K562 (cell line): Measurements from ENCODE around the gene COP1. TPM values are rescaled to one million over a fixed set of nuclear protein-coding genes. Genes with fewer than 3 reads are reported as not detected.

Experiments used
- ATAC-seq: fragments of 200-7000 bp; cut with Tn5 transposase; 3 replicates; pipeline ENCODE4 v1.9.1; 2020; ENCODE audit warnings: moderate library complexity
- BruUV-seq: library from RNA; stranded (reverse); fragments of 400-500 nt; replicated peaks from 2 replicates; lab custom pipeline; 2021; lab: Mats Ljungman, UMichigan
- CTCF ChIA-PET: fragments of 300-600 bp; formaldehyde crosslinking; extraction: SDS; loops from one replicate; lab custom pipeline; 2021; ENCODE audit warnings: low intra/inter-chr PET ratio; lab: Yijun Ruan, JAX
- POLR2A ChIA-PET: fragments of 300-600, 350-650 bp; sonication (Branson Sonifier 250); formaldehyde crosslinking; extraction: SDS; loops from one replicate; lab custom pipeline; 2021; ENCODE audit warnings: antibody characterized with exemption, inconsistent platforms; lab: Yijun Ruan, JAX
- DNase-seq, 4 experiments: peaks; one replicate each; pipeline versions ENCODE4 v3.0.0 to v3.0.0-alpha.2; 2011 to 2018; ENCODE audit warnings: low spot score in 3 of 4, mixed read lengths in 3 of 4; ENCODE audit errors: extremely low read depth in 1 of 4
- FAIRE-seq: peaks from 2 replicates; lab custom pipeline; 2011; peaks lifted over from hg19 to GRCh38; lab: Jason Lieb, UNC
- H2AFZ ChIP-seq: 2 replicates; pipeline ENCODE4 v1.6.0; 2011; ENCODE audit warnings: low read depth, low read length, control low read depth, inconsistent platforms
- H3K27ac ChIP-seq: fragments of 200-600 bp; 3 replicates; pipeline ENCODE4 v1.8.0; 2011; ENCODE audit warnings: low read depth, mild to moderate bottlenecking, control low read depth, inconsistent platforms, low read length, moderate library complexity, mixed read lengths; ENCODE audit errors: extremely low read depth
- H3K27me3 ChIP-seq, 2 experiments: fragments of 300-600 bp in 1 of 2; 2 replicates in 1 of 2; 3 replicates in 1 of 2; pipeline versions ENCODE4 v1.6.0 to v1.8.0; 2011; ENCODE audit warnings: inconsistent platforms in 2 of 2, low read length in 2 of 2, mild to moderate bottlenecking in 1 of 2, mixed read lengths in 1 of 2, moderate library complexity in 1 of 2; ENCODE audit not compliant: control insufficient read depth in 2 of 2, insufficient read depth in 2 of 2
- H3K36me3 ChIP-seq: fragments of 300-600 bp; 3 replicates; pipeline ENCODE4 v1.8.0; 2011; ENCODE audit warnings: mild to moderate bottlenecking, low read length, inconsistent platforms; ENCODE audit not compliant: control insufficient read depth, insufficient read depth
- H3K4me1 ChIP-seq, 2 experiments: fragments of 200-600 bp in 1 of 2; replicated peaks in 1 of 2; 2 replicates in 1 of 2; 3 replicates in 1 of 2; pipeline versions ENCODE4 v1.5.1 to v1.8.0; 2011; ENCODE audit warnings: inconsistent platforms in 2 of 2, low read length in 2 of 2, mild to moderate bottlenecking in 1 of 2, mixed read lengths in 1 of 2, moderate library complexity in 1 of 2; ENCODE audit not compliant: control insufficient read depth in 2 of 2, insufficient read depth in 2 of 2
- H3K4me2 ChIP-seq: 2 replicates; pipeline ENCODE4 v1.6.1; 2011; ENCODE audit warnings: low read length, control low read depth, inconsistent platforms, mixed read lengths; ENCODE audit not compliant: insufficient read depth
- H3K4me3 ChIP-seq: fragments of 200-600 bp; sonication (generic), shearing (Covaris generic); 2 replicates; pipeline ENCODE4 v1.5.1; 2016; ENCODE audit warnings: control low read depth, inconsistent platforms
- H3K79me2 ChIP-seq: fragments of 200-600 bp; 3 replicates; pipeline ENCODE4 v1.8.0; 2011; ENCODE audit warnings: low read length, inconsistent platforms; ENCODE audit not compliant: control insufficient read depth, insufficient read depth
- H3K9ac ChIP-seq, 2 experiments: 2 replicates each; pipeline versions ENCODE4 v1.6.0 to v1.6.1; 2011; ENCODE audit warnings: low read depth in 2 of 2, low read length in 2 of 2, control low read depth in 1 of 2, inconsistent platforms in 1 of 2, mild to moderate bottlenecking in 1 of 2, mixed read lengths in 1 of 2; ENCODE audit not compliant: insufficient read depth in 1 of 2
- H3K9me1 ChIP-seq: one replicate; pipeline ENCODE4 v1.6.0; 2011; ENCODE audit warnings: inconsistent platforms, mild to moderate bottlenecking, low read length, moderate library complexity; ENCODE audit not compliant: control insufficient read depth, insufficient read depth
- H3K9me3 ChIP-seq: replicated peaks from 2 replicates; pipeline ENCODE4 v1.5.1; 2011; ENCODE audit warnings: low read depth, low read length, inconsistent platforms; ENCODE audit not compliant: control insufficient read depth, insufficient read depth
- H4K20me1 ChIP-seq: replicated peaks from 2 replicates; pipeline ENCODE4 v1.6.1; 2011; ENCODE audit warnings: low read length, inconsistent platforms, mixed read lengths; ENCODE audit not compliant: control insufficient read depth, insufficient read depth
- CCNT2 ChIP-seq: IDR thresholded peaks from 2 replicates; pipeline ENCODE4 v1.6.1; 2011; ENCODE audit warnings: borderline replicate concordance, low read depth, mild to moderate bottlenecking, moderate library complexity, mixed read lengths, low read length; ENCODE audit not compliant: insufficient read length; ENCODE audit errors: extremely low read depth
- CEBPG ChIP-seq, 3 experiments: fragments of 200-800 bp in 1 of 3; sonication (Bioruptor generic) in 1 of 3; sonication (generic) in 1 of 3; formaldehyde crosslinking in 1 of 3; IDR thresholded peaks in 2 of 3; conservative IDR thresholded peaks in 1 of 3; 2 replicates each; pipeline versions ENCODE4 v1.6.1 to v1.8.0; 2016 to 2022; ENCODE audit warnings: missing compliant biosample characterization in 2 of 3, missing genetic modification characterization in 2 of 3, mild to moderate bottlenecking in 1 of 3, missing genetic modification reagents in 1 of 3
- CTBP1 ChIP-seq: fragments of 450-650 bp; IDR thresholded peaks from 2 replicates; pipeline ENCODE4 v1.6.1; 2016; ENCODE audit warnings: borderline replicate concordance
- ZBTB17 ChIP-seq: fragments of 450-650 bp; formaldehyde crosslinking; IDR thresholded peaks from 2 replicates; pipeline ENCODE4 v1.4.0; 2020; ENCODE audit warnings: mild to moderate bottlenecking
- WGBS: fragments of 100-300 bp; shearing (Covaris generic); methylation state at CpG from one replicate; pipeline ENCODE4 v1.1.6; 2016; ENCODE audit warnings: low coverage, mixed read lengths; ENCODE audit not compliant: insufficient coverage; ENCODE audit errors: missing lambda C conversion rate; 5-methylcytosine and 5-hydroxymethylcytosine counted together
- in situ Hi-C: fragments of 300-500 bp; cut with MboI; formaldehyde crosslinking; loops from 4 replicates; pipeline ENCODE4 v1.15.0; 2018; ENCODE audit warnings: inconsistent platforms, mixed read lengths
- intact Hi-C: fragments of 100-400 bp; cut with micrococcal nuclease; formaldehyde crosslinking; loops from 2 replicates; pipeline ENCODE4 v1.14.2; 2022
- polyA plus RNA-seq, 8 experiments: library from polyadenylated mRNA; depleted of rRNA in 4 of 8; stranded (reverse) in 5 of 8; unstranded in 3 of 8; fragments of >200 nt; fragmentation: Nextera tagmentation in 2 of 8; fragmentation: Illumina TruSeq in 1 of 8; extraction: Ambion mirVana in 2 of 8; extraction: Trizol in 1 of 8; gene quantifications; 2 replicates each; pipeline versions ENCODE4 v1.2.1 to v1.2.3, GENCODE V29; 2011 to 2014; ENCODE audit warnings: inconsistent platforms in 1 of 8, missing spikeins in 1 of 8
- total RNA-seq, 7 experiments: library from RNA; depleted of rRNA in 6 of 7; stranded (reverse); fragments of >200 nt in 6 of 7; fragmentation: Illumina TruSeq in 2 of 7; extraction: Trizol in 2 of 7; gene quantifications; 2 replicates each; pipeline versions ENCODE4 v1.2.1 to v1.2.3, GENCODE V29; 2011 to 2021; ENCODE audit warnings: low replicate concordance in 1 of 7
- TF ChIP-seq, protein P1 (sequence below): fragments of 250-450 bp; sonication (Bioruptor Pico); IDR thresholded peaks from 2 replicates; pipeline ENCODE4 v1.5.0; 2020; ENCODE audit warnings: mild to moderate bottlenecking, borderline replicate concordance

COP1 gene
- total and polyA plus RNA-seq, 9 of the 15 experiments (the other 6 are each of a cell fraction or from before 2014, with no cell fraction given): 25.8 to 77.7 (median 58.6) TPM

DNA sequence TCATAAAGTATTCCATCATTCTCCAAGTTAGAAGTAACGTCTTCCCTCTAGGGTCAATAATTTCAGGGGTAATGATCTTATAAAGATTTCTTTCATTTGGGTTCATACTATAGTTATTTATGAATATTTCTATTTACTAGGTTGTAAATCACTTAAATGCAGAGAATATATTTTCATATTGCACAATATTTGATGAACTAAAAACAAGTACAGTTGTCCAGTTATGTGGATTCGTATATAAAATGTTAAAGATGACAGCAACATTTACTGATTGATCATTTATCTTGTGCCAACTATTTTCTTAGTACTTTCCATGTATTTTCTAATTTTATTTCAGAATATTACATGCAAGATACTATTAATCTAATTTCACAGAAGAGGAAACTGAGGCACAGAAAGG is 243.3 kb downstream of the COP1 start (continued):
- TF ChIP-seq CEBPG (CRISPR knock-in tag; IDR thresholded peaks at IDR 0.05): no peak
- TF ChIP-seq CEBPG (tag; conservative IDR thresholded peaks at IDR 0.05 in 1 of 2, IDR thresholded peaks at IDR 0.05 in 1 of 2): peak in 1 of 2 experiments; percentile 77; a peak in 2 of 4 replicates
- TF ChIP-seq ZBTB17: no peak
- TF ChIP-seq, protein P1, sequence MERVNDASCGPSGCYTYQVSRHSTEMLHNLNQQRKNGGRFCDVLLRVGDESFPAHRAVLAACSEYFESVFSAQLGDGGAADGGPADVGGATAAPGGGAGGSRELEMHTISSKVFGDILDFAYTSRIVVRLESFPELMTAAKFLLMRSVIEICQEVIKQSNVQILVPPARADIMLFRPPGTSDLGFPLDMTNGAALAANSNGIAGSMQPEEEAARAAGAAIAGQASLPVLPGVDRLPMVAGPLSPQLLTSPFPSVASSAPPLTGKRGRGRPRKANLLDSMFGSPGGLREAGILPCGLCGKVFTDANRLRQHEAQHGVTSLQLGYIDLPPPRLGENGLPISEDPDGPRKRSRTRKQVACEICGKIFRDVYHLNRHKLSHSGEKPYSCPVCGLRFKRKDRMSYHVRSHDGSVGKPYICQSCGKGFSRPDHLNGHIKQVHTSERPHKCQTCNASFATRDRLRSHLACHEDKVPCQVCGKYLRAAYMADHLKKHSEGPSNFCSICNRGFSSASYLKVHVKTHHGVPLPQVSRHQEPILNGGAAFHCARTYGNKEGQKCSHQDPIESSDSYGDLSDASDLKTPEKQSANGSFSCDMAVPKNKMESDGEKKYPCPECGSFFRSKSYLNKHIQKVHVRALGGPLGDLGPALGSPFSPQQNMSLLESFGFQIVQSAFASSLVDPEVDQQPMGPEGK (CRISPR knock-in tag): no peak

DNA sequence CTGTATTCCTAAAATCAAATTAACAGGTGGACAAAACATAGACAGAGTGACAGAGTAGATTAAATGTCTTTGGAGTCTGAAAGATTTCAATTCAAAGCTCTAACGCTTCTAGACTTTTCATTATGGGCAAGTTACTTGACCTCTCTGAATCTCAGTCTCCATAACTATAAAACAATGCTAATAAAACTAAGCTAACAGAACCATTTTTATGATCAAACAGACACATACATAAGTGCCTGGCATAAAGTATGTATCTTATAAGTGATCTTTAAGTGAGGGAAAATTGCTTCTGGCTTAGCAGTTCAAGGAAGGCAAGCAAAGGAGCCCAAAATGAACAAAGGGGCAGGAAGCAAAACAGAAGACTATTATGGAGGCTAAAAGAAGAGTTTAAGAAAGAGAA is 246.9 kb downstream of the COP1 start:
- no peak overlapping the region for H3K27ac ChIP-seq
- H3K9me3 ChIP-seq: no peaks in the 10 kb centered on the region
- no peaks in the 10 kb centered on the region for H3K27me3 ChIP-seq
- H3K4me1 ChIP-seq: no peaks in the 10 kb centered on the region
- H4K20me1 ChIP-seq: no peaks in the 10 kb centered on the region
- intact Hi-C loops: no loop called here
- BruUV-seq: no TSS peak
- TF ChIP-seq CTBP1 (no peak), CCNT2 (no peak)
- POLR2A ChIA-PET: interaction anchor here (1.0 kb wide), 1 partner anchor 20 kb away, joined by 5 read pairs; no protein-coding TSS in a partner anchor
- FAIRE-seq: no peak
- H3K4me3 ChIP-seq: no peak overlapping the region
- no peak overlapping the region for H2AFZ ChIP-seq
- in situ Hi-C loops: no loop called here
- no peak overlapping the region for H3K4me2 ChIP-seq
- no peaks in the 10 kb centered on the region for H3K9me1 ChIP-seq
- no peak for DNase-seq
- no peak for ATAC-seq
- no peaks in the 10 kb centered on the region for H3K79me2 ChIP-seq
- H3K9ac ChIP-seq: no peak overlapping the region
- peaks cover 3% of the 10 kb centered on the region; the same call in 1 of the 3 replicates for H3K36me3 ChIP-seq
- CTCF ChIA-PET: no interaction called here
- WGBS: 100% methylated on average over 1 of the region's 1 CpG
